Measurements from ENCODE around the gene DNAJB6. TPM values are rescaled to one million over a fixed set of nuclear protein-coding genes. Genes with fewer than 3 reads are reported as not detected.

DNAJB6 gene
- total RNA-seq, 1 experiment from 2014 or later: 108 TPM

DNA sequence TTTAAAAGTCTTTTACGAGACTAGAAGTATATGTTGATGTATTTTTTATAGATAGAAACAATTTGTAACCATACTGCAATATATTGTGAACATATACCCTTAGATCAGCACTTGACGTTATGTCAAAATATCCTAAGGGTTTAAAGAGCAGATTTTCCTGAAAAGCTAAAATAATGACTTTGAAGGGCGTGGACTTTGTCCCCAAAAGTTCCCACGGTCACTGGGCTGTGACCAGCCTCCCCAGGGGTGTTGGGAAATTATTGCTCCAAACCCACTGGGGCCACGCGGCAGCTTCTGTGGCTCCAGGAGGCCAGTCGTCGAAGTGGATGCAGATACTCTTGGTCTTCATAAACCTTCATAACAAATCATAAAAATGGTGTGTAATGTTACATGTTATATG is 29.9 kb downstream of the DNAJB6 start:
- Histone ChIP-seq H3K4me3 (ENCODE audit: low read depth, low read length) (no peak overlapping the region), H3K27me3 (replicated peaks; ENCODE audit: control insufficient read depth, insufficient read depth, low read length) (no peaks in the 10 kb centered on the region), H3K9me3 (no peaks in the 10 kb centered on the region), H3K36me3 (ENCODE audit: control insufficient read depth, insufficient read depth, low read length) (peaks cover 7% of the 10 kb centered on the region), H3K4me1 (no peaks in the 10 kb centered on the region)
- Mint-ChIP-seq H3K36me3 (ENCODE audit: insufficient read depth, unreplicated experiment) (peaks cover 87% of the 10 kb centered on the region), H3K4me1 (ENCODE audit: low read depth, unreplicated experiment) (no peaks in the 10 kb centered on the region), H3K4me3 (ENCODE audit: unreplicated experiment) (no peak overlapping the region), H3K27ac (ENCODE audit: unreplicated experiment) (no peak overlapping the region), H3K27me3 (ENCODE audit: insufficient read depth, unreplicated experiment) (no peaks in the 10 kb centered on the region), H3K9me3 (ENCODE audit: unreplicated experiment) (no peaks in the 10 kb centered on the region)
- BruUV-seq (replicated peaks): no TSS peak
- no peak for DNase-seq
- intact Hi-C loops (cut with micrococcal nuclease; ENCODE audit: unreplicated experiment): no loop called here
- ChIA-PET POLR2A (no interaction called here), CTCF (no interaction called here)
- TF ChIP-seq, protein P1, sequence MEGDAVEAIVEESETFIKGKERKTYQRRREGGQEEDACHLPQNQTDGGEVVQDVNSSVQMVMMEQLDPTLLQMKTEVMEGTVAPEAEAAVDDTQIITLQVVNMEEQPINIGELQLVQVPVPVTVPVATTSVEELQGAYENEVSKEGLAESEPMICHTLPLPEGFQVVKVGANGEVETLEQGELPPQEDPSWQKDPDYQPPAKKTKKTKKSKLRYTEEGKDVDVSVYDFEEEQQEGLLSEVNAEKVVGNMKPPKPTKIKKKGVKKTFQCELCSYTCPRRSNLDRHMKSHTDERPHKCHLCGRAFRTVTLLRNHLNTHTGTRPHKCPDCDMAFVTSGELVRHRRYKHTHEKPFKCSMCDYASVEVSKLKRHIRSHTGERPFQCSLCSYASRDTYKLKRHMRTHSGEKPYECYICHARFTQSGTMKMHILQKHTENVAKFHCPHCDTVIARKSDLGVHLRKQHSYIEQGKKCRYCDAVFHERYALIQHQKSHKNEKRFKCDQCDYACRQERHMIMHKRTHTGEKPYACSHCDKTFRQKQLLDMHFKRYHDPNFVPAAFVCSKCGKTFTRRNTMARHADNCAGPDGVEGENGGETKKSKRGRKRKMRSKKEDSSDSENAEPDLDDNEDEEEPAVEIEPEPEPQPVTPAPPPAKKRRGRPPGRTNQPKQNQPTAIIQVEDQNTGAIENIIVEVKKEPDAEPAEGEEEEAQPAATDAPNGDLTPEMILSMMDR (IDR thresholded peaks at IDR 0.05; ENCODE audit: insufficient read depth in 1 of 2, low read depth in 1 of 2, low read length in 1 of 2, severe bottlenecking in 1 of 2, unreplicated experiment in 1 of 2): no peak

DNA sequence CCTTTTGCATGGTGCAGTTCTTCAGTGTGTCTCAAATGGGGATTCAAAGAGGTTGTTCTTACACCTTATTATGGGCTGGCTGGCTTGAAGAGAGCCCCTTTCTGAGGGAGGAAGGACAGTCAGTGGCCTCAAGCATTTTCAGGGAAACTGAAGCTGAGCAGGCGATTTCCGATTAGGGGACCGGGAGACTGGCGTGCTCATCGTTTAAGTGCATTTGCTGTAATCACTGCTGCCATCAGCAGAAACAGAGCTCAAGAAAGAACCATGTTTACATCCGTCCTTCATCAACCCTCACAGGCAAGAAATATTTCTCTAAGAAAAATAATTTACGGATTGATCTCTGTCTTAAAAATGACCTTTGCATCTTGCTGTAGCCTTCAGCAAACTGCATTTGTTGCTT is 32.2 kb downstream of the DNAJB6 start:
- Histone ChIP-seq H3K27me3 (replicated peaks; ENCODE audit: control insufficient read depth, insufficient read depth, low read length) (no peaks in the 10 kb centered on the region), H3K36me3 (ENCODE audit: control insufficient read depth, insufficient read depth, low read length) (peaks cover 9% of the 10 kb centered on the region), H3K4me1 (no peaks in the 10 kb centered on the region), H3K9me3 (no peaks in the 10 kb centered on the region), H3K4me3 (ENCODE audit: low read depth, low read length) (no peak overlapping the region)
- intact Hi-C loops (cut with micrococcal nuclease; ENCODE audit: unreplicated experiment): no loop called here
- no TSS peak for BruUV-seq (replicated peaks)
- no peaks in the 10 kb centered on the region for H3K9me3 Mint-ChIP-seq (ENCODE audit: unreplicated experiment)
- POLR2A ChIA-PET: no interaction called here
- no peak overlapping the region for H3K4me3 Mint-ChIP-seq (ENCODE audit: unreplicated experiment)
- CTCF ChIA-PET: no interaction called here
- no peaks in the 10 kb centered on the region for H3K4me1 Mint-ChIP-seq (ENCODE audit: low read depth, unreplicated experiment)
- TF ChIP-seq, protein P1 (IDR thresholded peaks at IDR 0.05; ENCODE audit: insufficient read depth in 1 of 2, low read depth in 1 of 2, low read length in 1 of 2, severe bottlenecking in 1 of 2, unreplicated experiment in 1 of 2): no peak
- H3K27me3 Mint-ChIP-seq (ENCODE audit: insufficient read depth, unreplicated experiment): no peaks in the 10 kb centered on the region
- no peak for DNase-seq
- peaks cover 89% of the 10 kb centered on the region for H3K36me3 Mint-ChIP-seq (ENCODE audit: insufficient read depth, unreplicated experiment)
- no peak overlapping the region for H3K27ac Mint-ChIP-seq (ENCODE audit: unreplicated experiment)

DNA sequence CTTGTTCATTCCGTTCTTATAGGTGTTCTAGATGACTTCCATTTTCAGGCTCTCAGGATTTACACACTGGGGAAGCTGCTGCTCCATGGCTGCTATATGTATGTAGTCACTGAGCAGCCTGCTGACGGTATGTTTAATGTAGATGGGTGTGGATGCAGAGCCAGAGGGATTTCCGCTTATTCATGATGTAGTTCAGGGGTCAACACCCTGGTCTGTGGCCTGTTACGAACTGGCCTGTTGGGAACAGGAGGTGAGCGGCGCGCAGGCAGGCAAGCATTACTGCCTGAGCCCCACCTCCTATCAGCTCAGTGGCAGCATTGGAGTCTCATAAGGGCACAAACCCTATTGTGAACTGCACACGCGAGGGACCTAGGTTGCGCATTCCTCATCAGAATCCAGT is 33.9 kb downstream of the DNAJB6 start:
- ChIA-PET CTCF (no interaction called here), POLR2A (no interaction called here)
- Mint-ChIP-seq H3K27me3 (ENCODE audit: insufficient read depth, unreplicated experiment) (no peaks in the 10 kb centered on the region), H3K4me1 (ENCODE audit: low read depth, unreplicated experiment) (no peaks in the 10 kb centered on the region), H3K4me3 (ENCODE audit: unreplicated experiment) (no peak overlapping the region), H3K27ac (ENCODE audit: unreplicated experiment) (no peak overlapping the region), H3K36me3 (ENCODE audit: insufficient read depth, unreplicated experiment) (peaks cover 87% of the 10 kb centered on the region), H3K9me3 (ENCODE audit: unreplicated experiment) (no peaks in the 10 kb centered on the region)
- Histone ChIP-seq H3K36me3 (ENCODE audit: control insufficient read depth, insufficient read depth, low read length) (peaks cover 5% of the 10 kb centered on the region), H3K4me3 (ENCODE audit: low read depth, low read length) (no peak overlapping the region), H3K9me3 (no peaks in the 10 kb centered on the region), H3K4me1 (no peaks in the 10 kb centered on the region), H3K27me3 (replicated peaks; ENCODE audit: control insufficient read depth, insufficient read depth, low read length) (no peaks in the 10 kb centered on the region)
- no TSS peak for BruUV-seq (replicated peaks)
- TF ChIP-seq, protein P1 (IDR thresholded peaks at IDR 0.05; ENCODE audit: insufficient read depth in 1 of 2, low read depth in 1 of 2, low read length in 1 of 2, severe bottlenecking in 1 of 2, unreplicated experiment in 1 of 2): no peak
- DNase-seq: no peak
- intact Hi-C loops (cut with micrococcal nuclease; ENCODE audit: unreplicated experiment): no loop called here

Data from Caco-2 (cell line).